ENCODE measurements around the gene NHSL2. TPM values are rescaled to one million over a fixed set of nuclear protein-coding genes. Genes with fewer than 3 reads are reported as not detected.

NHSL2 gene
- total RNA-seq, 4 donors from 2014 or later: 5.5 to 11.7 (median 7.2) TPM

- TF ChIP-seq POLR2A (IDR thresholded peaks at IDR 0.05): no peak
- TF ChIP-seq CTCF (IDR thresholded peaks at IDR 0.05): no peak
- Histone ChIP-seq H3K36me3 (no peaks in the 10 kb centered on the region), H3K27ac (peak overlapping the region in 1 of 3 donors; percentile 57), H3K4me1 (peaks cover 7 to 30% of the 10 kb centered on the region in 2 donors), H3K4me3 (replicated peaks in 1 of 3) (no peak overlapping the region), H3K9me3 (no peaks in the 10 kb centered on the region), H3K27me3 (no peaks in the 10 kb centered on the region)
- no peak for DNase-seq
- intact Hi-C loops (cut with DNase I): loop anchor here (5.0 kb wide), 1 partner anchor 113 kb away; no protein-coding TSS in a partner anchor
- 85 to 90% methylated on average over 12 of the region's 12 CpGs for WGBS, 2 donors
Measured at GRCh38 chrX:72130156-72130761, 219.6 kb downstream of the NHSL2 start.

- peak overlapping the region in 2 of 3 donors; percentile 34 to 45 for H3K4me3 ChIP-seq (replicated peaks in 1 of 3)
- 53% methylated on average over 4 of the region's 30 CpGs; no CpG with 5 or more reads in 1 of the 2 donors for WGBS, 2 donors
- DNase-seq: peak; percentile 23 to 32
- no peaks in the 10 kb centered on the region for H3K27me3 ChIP-seq
- intact Hi-C loops (cut with DNase I): loop anchor here (5.0 kb wide), 1 partner anchor 114 kb away; no protein-coding TSS in a partner anchor
- TF ChIP-seq CTCF (IDR thresholded peaks at IDR 0.05): no peak
- no peak for TF ChIP-seq POLR2A (IDR thresholded peaks at IDR 0.05)
- peaks cover 6 to 24% of the 10 kb centered on the region in 2 donors for H3K4me1 ChIP-seq
- H3K9me3 ChIP-seq: no peaks in the 10 kb centered on the region
- H3K27ac ChIP-seq: peak overlapping the region in 2 of 3 donors; percentile 57 to 68
- no peaks in the 10 kb centered on the region for H3K36me3 ChIP-seq
Measured at GRCh38 chrX:72130762-72131250, 220.2 kb downstream of the NHSL2 start.

GRCh38 chrX:72131317-72132294, 221.0 kb downstream of the NHSL2 start, which contains the start of gene RTL5:
TSS of gene RTL5 (minus strand) at chrX:72131915.
- TF ChIP-seq CTCF (IDR thresholded peaks at IDR 0.05) (no peak), POLR2A (IDR thresholded peaks at IDR 0.05) (peak in 1 of 2 donors; percentile 75)
- Histone ChIP-seq H3K4me3 (replicated peaks in 1 of 3) (peak within 1 kb of the TSS; percentile 33 to 45 (median 34)), H3K27me3 (no peaks in the 10 kb centered on the region)

GRCh38 chrX:72132456-72132855, 221.8 kb downstream of the NHSL2 start:
- DNase-seq: no peak
- H3K9me3 ChIP-seq: no peaks in the 10 kb centered on the region
- H3K4me1 ChIP-seq: peaks cover 0 to 13% of the 10 kb centered on the region in 2 donors
- H3K36me3 ChIP-seq: no peaks in the 10 kb centered on the region
- H3K4me3 ChIP-seq (replicated peaks in 1 of 3): peak overlapping the region in 1 of 3 donors; percentile 45
- WGBS, 2 donors: 63 to 86% methylated on average over 2 to 3 of the region's 3 CpGs
- no peak overlapping the region for H3K27ac ChIP-seq
- no peaks in the 10 kb centered on the region for H3K27me3 ChIP-seq
- TF ChIP-seq POLR2A (IDR thresholded peaks at IDR 0.05) (no peak), CTCF (IDR thresholded peaks at IDR 0.05) (no peak)
- intact Hi-C loops (cut with DNase I): loop anchor here (5.0 kb wide), 1 partner anchor 115 kb away; no protein-coding TSS in a partner anchor

More at GRCh38 chrX:72131317-72132294, 221.0 kb downstream of the NHSL2 start, which contains the start of gene RTL5:
- 5 to 8% methylated on average over 5 to 10 of the region's 106 CpGs for WGBS, 2 donors
- peak within 1 kb of the TSS; percentile 56 to 68 (median 57) for H3K27ac ChIP-seq
- H3K36me3 ChIP-seq: no peaks in the 10 kb centered on the region
- intact Hi-C loops (cut with DNase I): loop anchor here (5.0 kb wide), 1 partner anchor 114 kb away; no protein-coding TSS in a partner anchor
- peaks cover 0 to 16% of the 10 kb centered on the region in 2 donors for H3K4me1 ChIP-seq
- DNase-seq: peak; percentile 95 to 96
- no peaks in the 10 kb centered on the region for H3K9me3 ChIP-seq

Data from thyroid gland (tissue), 4 donors.